PC-9 (cell line): Measurements from ENCODE around the gene NR1H4. TPM values are rescaled to one million over a fixed set of nuclear protein-coding genes. Genes with fewer than 3 reads are reported as not detected.

Source experiments
- BruUV-seq: library from RNA; stranded (reverse); fragments of 400-500 nt; replicated peaks from 2 replicates; lab custom pipeline; 2021; lab: Mats Ljungman, UMichigan
- CTCF ChIA-PET: fragments of 300-600 bp; sonication (Branson Sonifier 250); formaldehyde crosslinking; loops from one replicate; lab custom pipeline; 2022; ENCODE audit warnings: antibody characterized with exemption; lab: Charles Lee
- POLR2A ChIA-PET: fragments of 300-600 bp; sonication (Branson Sonifier 250); formaldehyde crosslinking; loops from one replicate; lab custom pipeline; 2022; ENCODE audit warnings: antibody characterized with exemption; ENCODE audit not compliant: unreplicated experiment; lab: Charles Lee
- DNase-seq, 2 experiments: peaks; one replicate each; pipeline versions ENCODE4 v3.0.0 to v3.0.0-alpha.2; 2015 to 2022; ENCODE audit warnings: mixed read lengths in 1 of 2
- H2AFZ ChIP-seq: fragments of 200-600 bp; sonication (generic); 2 replicates; pipeline ENCODE4 v1.8.1; 2017; ENCODE audit warnings: antibody characterized with exemption
- H3F3A ChIP-seq: fragments of 200-600 bp; sonication (generic); 2 replicates; pipeline ENCODE4 v1.8.1; 2017; ENCODE audit warnings: antibody characterized with exemption, mild to moderate bottlenecking, low read depth; ENCODE audit not compliant: insufficient read depth
- H3K27ac ChIP-seq: fragments of 200-600 bp; sonication (generic); 2 replicates; pipeline ENCODE4 v1.6.1; 2016; ENCODE audit warnings: mixed run types
- H3K27me3 ChIP-seq: fragments of 200-600 bp; sonication (generic); 2 replicates; pipeline ENCODE4 v1.6.1; 2016; ENCODE audit warnings: low read depth, mixed run types; ENCODE audit not compliant: insufficient read depth
- H3K36me3 ChIP-seq: fragments of 200-600 bp; sonication (generic); 2 replicates; pipeline ENCODE4 v1.6.1; 2016; ENCODE audit warnings: low read depth, mixed run types
- H3K4me1 ChIP-seq: fragments of 200-600 bp; sonication (generic); replicated peaks from 2 replicates; pipeline ENCODE4 v1.6.1; 2016; ENCODE audit warnings: mixed run types; ENCODE audit not compliant: insufficient read depth
- H3K4me2 ChIP-seq: fragments of 200-600 bp; sonication (generic); 2 replicates; pipeline ENCODE4 v1.6.1; 2017; ENCODE audit warnings: mixed run types
- H3K4me3 ChIP-seq: fragments of 200-600 bp; sonication (generic); 2 replicates; pipeline ENCODE4 v1.6.1; 2016; ENCODE audit warnings: mixed run types
- H3K79me2 ChIP-seq: fragments of 200-600 bp; sonication (generic); 2 replicates; pipeline ENCODE4 v1.6.1; 2017; ENCODE audit warnings: low read depth, mixed run types
- H3K9me2 ChIP-seq: fragments of 200-600 bp; sonication (generic); 2 replicates; pipeline ENCODE4 v1.8.1; 2017; ENCODE audit warnings: mild to moderate bottlenecking; ENCODE audit not compliant: insufficient read depth
- H3K9me3 ChIP-seq: fragments of 200-600 bp; sonication (generic); 2 replicates; pipeline ENCODE4 v1.8.1; 2016; ENCODE audit warnings: low read depth; ENCODE audit not compliant: insufficient read depth
- H4K20me1 ChIP-seq: fragments of 200-600 bp; sonication (generic); 2 replicates; pipeline ENCODE4 v1.8.1; 2017; ENCODE audit not compliant: insufficient read depth
- EZH2 ChIP-seq: fragments of 200-600 bp; sonication (generic); IDR thresholded peaks from 2 replicates; pipeline ENCODE4 v1.8.0; 2017; ENCODE audit warnings: antibody characterized with exemption, low read depth
- intact Hi-C: fragments of 100-400 bp; cut with micrococcal nuclease; formaldehyde crosslinking; loops from one replicate; pipeline ENCODE4 v1.10.0; 2022; ENCODE audit not compliant: unreplicated experiment
- total RNA-seq: library from RNA; stranded (reverse); gene quantifications from 2 replicates; pipeline ENCODE4 v1.2.3, GENCODE V29; 2021
- TF ChIP-seq, protein P1 (sequence below): fragments of 200-600 bp; sonication (generic); conservative IDR thresholded peaks from 2 replicates; pipeline ENCODE4 v1.6.1; 2017; ENCODE audit warnings: mixed run types, antibody characterized with exemption, mild to moderate bottlenecking, moderate library complexity

The NR1H4 gene
- total RNA-seq, 1 experiment from 2014 or later = not detected

DNA sequence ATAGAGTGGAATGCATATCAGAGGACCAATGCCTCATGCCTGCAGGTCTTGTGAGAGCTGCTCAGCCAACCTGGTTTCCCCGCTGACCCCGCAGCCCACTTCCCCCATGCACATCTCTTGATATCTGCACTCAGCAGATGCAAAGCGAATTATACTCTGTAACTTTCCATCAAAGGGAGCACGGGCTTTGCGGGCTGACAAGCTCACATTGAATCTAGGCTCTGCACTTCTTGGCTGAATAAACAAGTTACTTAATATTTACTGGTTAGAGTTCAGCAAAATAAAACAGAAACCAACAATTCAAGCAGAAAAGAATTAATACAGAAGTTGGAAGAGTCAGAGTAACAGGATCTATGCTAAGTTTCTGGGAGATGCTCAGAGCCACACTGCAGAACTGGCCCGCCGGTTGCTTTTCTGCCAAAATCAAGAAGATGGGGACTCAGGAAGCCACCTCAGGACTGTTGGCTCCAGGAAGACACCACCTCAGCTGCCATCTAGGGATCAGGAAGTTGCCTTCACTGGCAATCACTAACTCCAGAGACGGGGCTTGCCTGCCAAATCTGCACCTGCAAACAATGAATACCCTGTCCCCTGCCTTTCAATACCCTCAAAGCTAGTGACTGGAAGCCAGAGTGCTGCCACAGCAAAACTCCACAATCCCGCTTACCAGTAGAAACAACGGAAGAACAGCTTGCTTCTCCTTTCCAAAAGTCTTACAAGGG, 46.5 kb downstream of the NR1H4 start:
- Histone ChIP-seq H3K36me3 (no peaks in the 10 kb centered on the region), H3K9me2 (no peaks in the 10 kb centered on the region), H3K27ac (no peak overlapping the region), H3K79me2 (no peaks in the 10 kb centered on the region), H3K4me2 (no peak overlapping the region), H2AFZ (no peak overlapping the region), H3K4me3 (no peak overlapping the region), H3F3A (no peaks in the 10 kb centered on the region), H3K27me3 (peaks cover 23% of the 10 kb centered on the region), H3K4me1 (no peaks in the 10 kb centered on the region), H3K9me3 (no peaks in the 10 kb centered on the region), H4K20me1 (no peaks in the 10 kb centered on the region)
- intact Hi-C loops = no loop called here
- CTCF ChIA-PET = no interaction called here
- no peak for TF ChIP-seq EZH2
- TF ChIP-seq, protein P1, sequence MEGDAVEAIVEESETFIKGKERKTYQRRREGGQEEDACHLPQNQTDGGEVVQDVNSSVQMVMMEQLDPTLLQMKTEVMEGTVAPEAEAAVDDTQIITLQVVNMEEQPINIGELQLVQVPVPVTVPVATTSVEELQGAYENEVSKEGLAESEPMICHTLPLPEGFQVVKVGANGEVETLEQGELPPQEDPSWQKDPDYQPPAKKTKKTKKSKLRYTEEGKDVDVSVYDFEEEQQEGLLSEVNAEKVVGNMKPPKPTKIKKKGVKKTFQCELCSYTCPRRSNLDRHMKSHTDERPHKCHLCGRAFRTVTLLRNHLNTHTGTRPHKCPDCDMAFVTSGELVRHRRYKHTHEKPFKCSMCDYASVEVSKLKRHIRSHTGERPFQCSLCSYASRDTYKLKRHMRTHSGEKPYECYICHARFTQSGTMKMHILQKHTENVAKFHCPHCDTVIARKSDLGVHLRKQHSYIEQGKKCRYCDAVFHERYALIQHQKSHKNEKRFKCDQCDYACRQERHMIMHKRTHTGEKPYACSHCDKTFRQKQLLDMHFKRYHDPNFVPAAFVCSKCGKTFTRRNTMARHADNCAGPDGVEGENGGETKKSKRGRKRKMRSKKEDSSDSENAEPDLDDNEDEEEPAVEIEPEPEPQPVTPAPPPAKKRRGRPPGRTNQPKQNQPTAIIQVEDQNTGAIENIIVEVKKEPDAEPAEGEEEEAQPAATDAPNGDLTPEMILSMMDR = no peak
- BruUV-seq = no TSS peak
- DNase-seq = no peak
- POLR2A ChIA-PET = no interaction called here

DNA sequence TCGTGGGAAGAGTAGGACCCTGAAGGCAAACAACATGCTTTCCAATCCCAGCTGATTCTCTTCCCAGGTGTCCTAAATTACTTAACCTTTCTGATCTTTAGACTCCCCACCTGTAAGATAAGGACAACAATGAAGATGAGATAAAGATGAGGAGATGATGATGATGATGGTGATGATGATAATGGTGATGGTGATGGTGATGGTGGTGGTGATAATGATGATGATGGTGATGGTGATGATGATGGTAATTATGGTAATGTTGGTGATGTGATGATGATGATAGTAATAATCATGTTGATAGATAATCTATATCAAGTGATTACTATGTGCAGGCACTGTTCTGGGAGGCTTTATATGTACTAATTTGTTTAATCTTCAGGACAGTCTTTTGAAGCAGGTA, 48.3 kb downstream of the NR1H4 start:
- Histone ChIP-seq H3K27ac (no peak overlapping the region), H2AFZ (no peak overlapping the region), H3K4me2 (no peak overlapping the region), H3K27me3 (peaks cover 23% of the 10 kb centered on the region), H3K36me3 (no peaks in the 10 kb centered on the region), H3K4me1 (no peaks in the 10 kb centered on the region), H3F3A (no peaks in the 10 kb centered on the region), H3K9me2 (no peaks in the 10 kb centered on the region), H4K20me1 (no peaks in the 10 kb centered on the region), H3K4me3 (no peak overlapping the region), H3K79me2 (no peaks in the 10 kb centered on the region), H3K9me3 (no peaks in the 10 kb centered on the region)
- intact Hi-C loops = no loop called here
- TF ChIP-seq, protein P1 = no peak
- TF ChIP-seq EZH2 = no peak
- ChIA-PET POLR2A (no interaction called here), CTCF (no interaction called here)
- BruUV-seq = no TSS peak
- no peak for DNase-seq

DNA sequence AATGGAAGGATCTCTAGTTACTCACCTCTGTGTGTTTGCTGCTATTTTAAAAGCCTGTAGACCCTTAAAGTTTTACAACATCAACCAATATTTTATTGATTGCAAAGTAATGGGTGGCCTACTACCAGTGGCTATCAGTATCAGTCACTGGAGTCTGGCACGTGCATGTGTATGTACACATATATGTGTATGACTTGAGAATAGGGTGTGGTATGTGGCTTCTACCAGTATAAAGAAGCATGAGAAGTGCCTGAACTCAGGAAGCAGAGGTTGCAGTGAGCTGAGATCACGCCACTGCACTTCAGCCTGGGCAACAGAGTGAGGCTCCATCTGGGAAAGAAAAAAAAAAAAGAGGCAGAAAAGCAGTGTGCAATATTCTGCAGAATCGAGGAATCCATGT, 54.4 kb downstream of the NR1H4 start:
- Histone ChIP-seq H3K4me3 (no peak overlapping the region), H4K20me1 (no peaks in the 10 kb centered on the region), H3K4me2 (no peak overlapping the region), H3K27me3 (peaks cover 42% of the 10 kb centered on the region), H3K4me1 (no peaks in the 10 kb centered on the region), H3K9me3 (no peaks in the 10 kb centered on the region), H3K9me2 (no peaks in the 10 kb centered on the region), H3K27ac (no peak overlapping the region), H3K79me2 (no peaks in the 10 kb centered on the region), H3F3A (no peaks in the 10 kb centered on the region), H3K36me3 (no peaks in the 10 kb centered on the region), H2AFZ (no peak overlapping the region)
- no TSS peak for BruUV-seq
- no peak for DNase-seq
- POLR2A ChIA-PET = no interaction called here
- intact Hi-C loops = no loop called here
- TF ChIP-seq EZH2 = no peak
- TF ChIP-seq, protein P1 = no peak
- CTCF ChIA-PET = no interaction called here
